Measurements from ENCODE around the gene C14orf132. TPM values are rescaled to one million over a fixed set of nuclear protein-coding genes. Genes with fewer than 3 reads are reported as not detected.
A peak's percentile ranks its signal among the peaks of the same experiment; 100 is the strongest.

C14orf132 gene
- 18.8 TPM for polyA plus RNA-seq (2013, experiment 1 of 2)
- polyA plus RNA-seq (2013, experiment 2 of 2) = 18.0 TPM

GRCh38 chr14:96038920-96039632 lies at the start of gene C14orf132:
Gene C14orf132, plus strand, starts transcription at chr14:96039362. Its CDS starts 139 bp downstream, at chr14:96039501.
- Histone ChIP-seq H3K23ac (ENCODE audit: low read length) (peak within 1 kb of the TSS; percentile 59), H3K79me2 (ENCODE audit: control insufficient read depth, insufficient read depth, low read length) (no peaks in the 10 kb centered on the region), H2BK120ac (ENCODE audit: low read depth, low read length) (no peak within 1 kb of the TSS), H3K4ac (ENCODE audit: low read depth, low read length) (peak within 1 kb of the TSS; percentile 76), H3K56ac (ENCODE audit: low read length) (peak within 1 kb of the TSS; percentile 97), H4K5ac (ENCODE audit: low read length) (no peak within 1 kb of the TSS), H3K36me3 (ENCODE audit: control insufficient read depth, insufficient read depth, low read length) (no peaks in the 10 kb centered on the region), H3K18ac (ENCODE audit: low read length) (peak within 1 kb of the TSS; percentile 31), H3K4me2 (ENCODE audit: low read length) (peak within 1 kb of the TSS; percentile 74), H2BK5ac (ENCODE audit: low read length) (peak within 1 kb of the TSS; percentile 37), H3K27ac (ENCODE audit: low read depth, low read length) (no peak within 1 kb of the TSS), H2BK15ac (replicated peaks; ENCODE audit: low read depth) (no peak within 1 kb of the TSS), H3K27me3 (ENCODE audit: insufficient read depth, low read length, poor library complexity) (no peaks in the 10 kb centered on the region), H3K4me3 (ENCODE audit: low read length) (peak within 1 kb of the TSS; percentile 75), H3K9ac (ENCODE audit: low read length) (peak within 1 kb of the TSS; percentile 92), H3K4me1 (ENCODE audit: control insufficient read depth, low read depth, low read length) (no peaks in the 10 kb centered on the region), H3K79me1 (ENCODE audit: low read length) (peaks cover 10% of the 10 kb centered on the region), H4K8ac (ENCODE audit: low read depth, low read length) (no peak within 1 kb of the TSS), H2AK5ac (ENCODE audit: low read length) (no peak within 1 kb of the TSS)
- DNase-seq = peak; percentile 66
- no CpG with 5 or more reads among the region's 72 CpGs for WGBS (ENCODE audit: extremely low coverage, insufficient coverage, low lambda C conversion rate)

GRCh38 chr14:95993768-95994592 lies 45.2 kb upstream of the C14orf132 start:
- H2AK5ac ChIP-seq (ENCODE audit: low read length) = no peak overlapping the region
- peak overlapping the region; percentile 41 for H3K27ac ChIP-seq (ENCODE audit: low read depth, low read length)
- H2BK120ac ChIP-seq (ENCODE audit: low read depth, low read length) = no peak overlapping the region
- no peak overlapping the region for H3K23ac ChIP-seq (ENCODE audit: low read length)
- DNase-seq = peak; percentile 77
- H3K4ac ChIP-seq (ENCODE audit: low read depth, low read length) = peak overlapping the region; percentile 63
- no peaks in the 10 kb centered on the region for H3K36me3 ChIP-seq (ENCODE audit: control insufficient read depth, insufficient read depth, low read length)
- H3K4me1 ChIP-seq (ENCODE audit: control insufficient read depth, low read depth, low read length) = peaks cover 8% of the 10 kb centered on the region
- no CpG with 5 or more reads among the region's 5 CpGs for WGBS (ENCODE audit: extremely low coverage, insufficient coverage, low lambda C conversion rate)
- peak overlapping the region; percentile 62 for H2BK5ac ChIP-seq (ENCODE audit: low read length)
- no peak overlapping the region for H3K4me2 ChIP-seq (ENCODE audit: low read length)
- no peaks in the 10 kb centered on the region for H3K79me1 ChIP-seq (ENCODE audit: low read length)
- H3K27me3 ChIP-seq (ENCODE audit: insufficient read depth, low read length, poor library complexity) = no peaks in the 10 kb centered on the region
- peak overlapping the region; percentile 88 for H3K18ac ChIP-seq (ENCODE audit: low read length)
- H3K79me2 ChIP-seq (ENCODE audit: control insufficient read depth, insufficient read depth, low read length) = no peaks in the 10 kb centered on the region
- no peak overlapping the region for H3K4me3 ChIP-seq (ENCODE audit: low read length)
- peak overlapping the region; percentile 45 for H3K9ac ChIP-seq (ENCODE audit: low read length)
- no peak overlapping the region for H2BK15ac ChIP-seq (replicated peaks; ENCODE audit: low read depth)
- H4K8ac ChIP-seq (ENCODE audit: low read depth, low read length) = no peak overlapping the region
- peak overlapping the region; percentile 81 for H3K56ac ChIP-seq (ENCODE audit: low read length)
- no peak overlapping the region for H4K5ac ChIP-seq (ENCODE audit: low read length)

GRCh38 chr14:95994593-95994928 lies 44.6 kb upstream of the C14orf132 start:
- no peaks in the 10 kb centered on the region for H3K79me2 ChIP-seq (ENCODE audit: control insufficient read depth, insufficient read depth, low read length)
- H3K4me1 ChIP-seq (ENCODE audit: control insufficient read depth, low read depth, low read length) = peaks cover 8% of the 10 kb centered on the region
- no peaks in the 10 kb centered on the region for H3K79me1 ChIP-seq (ENCODE audit: low read length)
- no peak overlapping the region for H3K27ac ChIP-seq (ENCODE audit: low read depth, low read length)
- no peak overlapping the region for H3K4me2 ChIP-seq (ENCODE audit: low read length)
- H3K4ac ChIP-seq (ENCODE audit: low read depth, low read length) = no peak overlapping the region
- no CpG with 5 or more reads among the region's 3 CpGs for WGBS (ENCODE audit: extremely low coverage, insufficient coverage, low lambda C conversion rate)
- no peak for DNase-seq
- H2BK15ac ChIP-seq (replicated peaks; ENCODE audit: low read depth) = no peak overlapping the region
- H3K36me3 ChIP-seq (ENCODE audit: control insufficient read depth, insufficient read depth, low read length) = no peaks in the 10 kb centered on the region
- no peaks in the 10 kb centered on the region for H3K27me3 ChIP-seq (ENCODE audit: insufficient read depth, low read length, poor library complexity)
- no peak overlapping the region for H3K23ac ChIP-seq (ENCODE audit: low read length)
- H2BK5ac ChIP-seq (ENCODE audit: low read length) = no peak overlapping the region
- no peak overlapping the region for H3K9ac ChIP-seq (ENCODE audit: low read length)
- H2BK120ac ChIP-seq (ENCODE audit: low read depth, low read length) = no peak overlapping the region
- no peak overlapping the region for H3K4me3 ChIP-seq (ENCODE audit: low read length)
- H4K5ac ChIP-seq (ENCODE audit: low read length) = no peak overlapping the region
- no peak overlapping the region for H2AK5ac ChIP-seq (ENCODE audit: low read length)
- no peak overlapping the region for H3K18ac ChIP-seq (ENCODE audit: low read length)
- no peak overlapping the region for H3K56ac ChIP-seq (ENCODE audit: low read length)
- no peak overlapping the region for H4K8ac ChIP-seq (ENCODE audit: low read depth, low read length)

- Histone ChIP-seq H3K4me1 (ENCODE audit: control insufficient read depth, low read depth, low read length) (peaks cover 6% of the 10 kb centered on the region), H4K8ac (ENCODE audit: low read depth, low read length) (no peak overlapping the region), H3K56ac (ENCODE audit: low read length) (no peak overlapping the region), H3K27ac (ENCODE audit: low read depth, low read length) (no peak overlapping the region), H3K36me3 (ENCODE audit: control insufficient read depth, insufficient read depth, low read length) (no peaks in the 10 kb centered on the region), H3K4me3 (ENCODE audit: low read length) (no peak overlapping the region), H3K79me2 (ENCODE audit: control insufficient read depth, insufficient read depth, low read length) (no peaks in the 10 kb centered on the region), H3K79me1 (ENCODE audit: low read length) (no peaks in the 10 kb centered on the region), H3K9ac (ENCODE audit: low read length) (no peak overlapping the region), H3K4me2 (ENCODE audit: low read length) (no peak overlapping the region), H3K18ac (ENCODE audit: low read length) (no peak overlapping the region), H3K27me3 (ENCODE audit: insufficient read depth, low read length, poor library complexity) (no peaks in the 10 kb centered on the region), H2AK5ac (ENCODE audit: low read length) (no peak overlapping the region), H2BK15ac (replicated peaks; ENCODE audit: low read depth) (no peak overlapping the region), H3K4ac (ENCODE audit: low read depth, low read length) (no peak overlapping the region), H3K23ac (ENCODE audit: low read length) (no peak overlapping the region), H2BK120ac (ENCODE audit: low read depth, low read length) (no peak overlapping the region), H2BK5ac (ENCODE audit: low read length) (no peak overlapping the region), H4K5ac (ENCODE audit: low read length) (no peak overlapping the region)
- peak; percentile 45 for DNase-seq
- no CpG with 5 or more reads among the region's 1 CpG for WGBS (ENCODE audit: extremely low coverage, insufficient coverage, low lambda C conversion rate)
Measured at GRCh38 chr14:95998656-95999055, 40.5 kb upstream of the C14orf132 start.

- no peak overlapping the region for H3K23ac ChIP-seq (ENCODE audit: low read length)
- H2AK5ac ChIP-seq (ENCODE audit: low read length) = no peak overlapping the region
- H3K9ac ChIP-seq (ENCODE audit: low read length) = no peak overlapping the region
- H3K56ac ChIP-seq (ENCODE audit: low read length) = no peak overlapping the region
- WGBS (ENCODE audit: extremely low coverage, insufficient coverage, low lambda C conversion rate) = no CpG with 5 or more reads among the region's 5 CpGs
- H3K4ac ChIP-seq (ENCODE audit: low read depth, low read length) = no peak overlapping the region
- no peaks in the 10 kb centered on the region for H3K79me2 ChIP-seq (ENCODE audit: control insufficient read depth, insufficient read depth, low read length)
- DNase-seq = peak; percentile 57
- peaks cover 3% of the 10 kb centered on the region for H3K4me1 ChIP-seq (ENCODE audit: control insufficient read depth, low read depth, low read length)
- H3K27me3 ChIP-seq (ENCODE audit: insufficient read depth, low read length, poor library complexity) = no peaks in the 10 kb centered on the region
- no peak overlapping the region for H3K27ac ChIP-seq (ENCODE audit: low read depth, low read length)
- no peak overlapping the region for H4K8ac ChIP-seq (ENCODE audit: low read depth, low read length)
- no peak overlapping the region for H3K4me3 ChIP-seq (ENCODE audit: low read length)
- H3K79me1 ChIP-seq (ENCODE audit: low read length) = no peaks in the 10 kb centered on the region
- no peak overlapping the region for H2BK120ac ChIP-seq (ENCODE audit: low read depth, low read length)
- no peak overlapping the region for H3K18ac ChIP-seq (ENCODE audit: low read length)
- H3K36me3 ChIP-seq (ENCODE audit: control insufficient read depth, insufficient read depth, low read length) = no peaks in the 10 kb centered on the region
- no peak overlapping the region for H2BK15ac ChIP-seq (replicated peaks; ENCODE audit: low read depth)
- H4K5ac ChIP-seq (ENCODE audit: low read length) = no peak overlapping the region
- H3K4me2 ChIP-seq (ENCODE audit: low read length) = no peak overlapping the region
- no peak overlapping the region for H2BK5ac ChIP-seq (ENCODE audit: low read length)
Measured at GRCh38 chr14:96001866-96002497, 37.2 kb upstream of the C14orf132 start.

Data from mesendoderm (in vitro differentiated cells).